ENCODE data around the gene ROS1.

Gene ROS1

DNA sequence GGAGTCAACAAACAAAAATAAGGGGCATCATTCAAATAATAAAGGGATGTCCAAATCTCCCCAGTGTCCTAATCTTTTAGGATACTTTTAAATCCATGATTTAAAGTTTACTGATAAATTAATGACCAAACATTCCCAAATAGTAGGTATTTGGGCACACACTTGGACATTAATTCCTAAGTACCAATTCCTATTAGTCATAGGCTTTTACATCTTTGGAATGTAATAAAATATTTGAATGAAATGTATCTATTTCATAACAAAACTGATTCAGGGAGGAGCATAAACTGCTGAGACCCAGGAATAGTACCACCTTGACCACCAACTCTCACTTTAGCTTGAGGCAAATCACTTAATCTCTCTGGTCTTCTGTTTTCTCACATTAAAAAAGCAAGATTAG is 116.1 kb downstream of the ROS1 start:
- no peak overlapping the region for H3K4me3 ChIP-seq (ENCODE audit: low read depth, low read length)
- H3K27ac ChIP-seq (ENCODE audit: low read depth, low read length) = no peak overlapping the region
- H3K36me3 ChIP-seq (ENCODE audit: control insufficient read depth, insufficient read depth, low read length) = no peaks in the 10 kb centered on the region
- H3K9ac ChIP-seq (ENCODE audit: low read length) = no peak overlapping the region
- no peaks in the 10 kb centered on the region for H3K4me1 ChIP-seq (ENCODE audit: control insufficient read depth, insufficient read depth, low read length)
- H3K9me3 ChIP-seq (ENCODE audit: control insufficient read depth, insufficient read depth, low read depth, low read length) = no peaks in the 10 kb centered on the region
- H3K27me3 ChIP-seq (ENCODE audit: control insufficient read depth, insufficient read depth, low read length) = no peaks in the 10 kb centered on the region

DNA sequence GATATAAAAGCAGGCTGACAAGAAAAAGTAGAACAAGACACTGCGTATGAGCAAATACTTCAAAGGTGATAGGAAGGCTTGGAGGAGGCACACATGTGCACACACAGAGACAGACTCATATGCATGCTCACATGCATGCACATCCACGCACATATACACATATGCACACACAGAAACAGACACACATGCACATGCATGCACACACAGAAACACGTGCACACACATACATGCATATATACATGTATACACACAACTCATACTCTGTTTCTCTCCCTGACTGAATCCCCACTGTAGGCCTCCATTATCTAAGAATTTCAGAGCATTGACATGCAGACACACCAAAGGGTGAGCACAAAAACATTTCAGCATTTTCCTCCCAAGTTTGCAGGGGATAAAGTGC is 116.7 kb downstream of the ROS1 start:
- H3K4me1 ChIP-seq (ENCODE audit: control insufficient read depth, insufficient read depth, low read length) = no peaks in the 10 kb centered on the region
- H3K9ac ChIP-seq (ENCODE audit: low read length) = no peak overlapping the region
- H3K27ac ChIP-seq (ENCODE audit: low read depth, low read length) = no peak overlapping the region
- H3K36me3 ChIP-seq (ENCODE audit: control insufficient read depth, insufficient read depth, low read length) = no peaks in the 10 kb centered on the region
- H3K9me3 ChIP-seq (ENCODE audit: control insufficient read depth, insufficient read depth, low read depth, low read length) = no peaks in the 10 kb centered on the region
- no peak overlapping the region for H3K4me3 ChIP-seq (ENCODE audit: low read depth, low read length)
- no peaks in the 10 kb centered on the region for H3K27me3 ChIP-seq (ENCODE audit: control insufficient read depth, insufficient read depth, low read length)

DNA sequence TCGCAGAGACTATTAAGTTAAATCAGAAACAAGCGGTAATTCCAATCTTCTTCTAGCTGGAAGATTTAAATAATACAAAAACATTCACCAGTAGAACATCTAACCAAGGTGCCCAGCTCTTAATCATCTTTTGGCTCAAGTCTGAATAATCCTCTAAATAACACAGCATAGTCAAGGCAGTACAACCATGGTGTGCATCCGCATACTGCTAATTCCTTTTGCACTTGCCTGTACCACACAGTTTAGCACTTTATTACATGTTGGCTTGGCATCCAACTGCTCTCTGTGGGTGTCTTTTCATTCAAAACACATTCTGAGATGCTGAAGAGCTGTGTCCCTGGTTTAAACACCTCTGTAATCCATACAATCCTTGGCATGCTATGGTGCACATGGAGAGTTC is 118.1 kb downstream of the ROS1 start:
- no peaks in the 10 kb centered on the region for H3K36me3 ChIP-seq (ENCODE audit: control insufficient read depth, insufficient read depth, low read length)
- H3K4me3 ChIP-seq (ENCODE audit: low read depth, low read length) = no peak overlapping the region
- H3K27me3 ChIP-seq (ENCODE audit: control insufficient read depth, insufficient read depth, low read length) = no peaks in the 10 kb centered on the region
- no peaks in the 10 kb centered on the region for H3K9me3 ChIP-seq (ENCODE audit: control insufficient read depth, insufficient read depth, low read depth, low read length)
- no peaks in the 10 kb centered on the region for H3K4me1 ChIP-seq (ENCODE audit: control insufficient read depth, insufficient read depth, low read length)
- H3K9ac ChIP-seq (ENCODE audit: low read length) = no peak overlapping the region
- H3K27ac ChIP-seq (ENCODE audit: low read depth, low read length) = no peak overlapping the region

DNA sequence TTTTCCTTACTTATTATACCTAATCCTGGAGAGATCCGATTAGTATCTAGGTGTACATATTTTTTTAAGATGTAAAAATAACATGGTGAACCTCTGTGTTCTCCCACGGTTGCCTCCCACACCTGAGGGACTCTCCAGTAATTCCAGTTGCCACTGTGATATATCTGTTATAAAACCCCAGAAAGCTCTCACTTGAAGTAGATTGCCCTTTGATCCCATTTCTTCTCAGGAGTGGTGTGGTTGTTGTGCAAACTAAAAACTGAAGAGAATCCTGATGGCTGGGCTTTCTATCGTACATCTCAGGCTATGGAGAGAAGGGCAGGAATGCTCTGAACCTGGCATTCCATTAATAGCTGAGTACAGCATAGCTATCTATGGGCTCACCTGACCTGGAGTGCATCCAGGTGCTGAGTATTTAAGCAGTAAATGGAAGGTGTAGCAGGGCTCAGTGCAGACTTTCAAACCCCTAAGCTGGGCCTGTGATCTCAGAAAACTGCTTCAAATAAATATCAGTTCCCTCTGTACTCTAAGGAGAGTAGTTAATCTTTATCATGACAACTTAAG is 119.4 kb downstream of the ROS1 start:
- H3K27me3 ChIP-seq (ENCODE audit: control insufficient read depth, insufficient read depth, low read length) = no peaks in the 10 kb centered on the region
- no peak overlapping the region for H3K27ac ChIP-seq (ENCODE audit: low read depth, low read length)
- H3K4me3 ChIP-seq (ENCODE audit: low read depth, low read length) = no peak overlapping the region
- H3K9ac ChIP-seq (ENCODE audit: low read length) = no peak overlapping the region
- no peaks in the 10 kb centered on the region for H3K4me1 ChIP-seq (ENCODE audit: control insufficient read depth, insufficient read depth, low read length)
- H3K9me3 ChIP-seq (ENCODE audit: control insufficient read depth, insufficient read depth, low read depth, low read length) = no peaks in the 10 kb centered on the region
- no peaks in the 10 kb centered on the region for H3K36me3 ChIP-seq (ENCODE audit: control insufficient read depth, insufficient read depth, low read length)

DNA sequence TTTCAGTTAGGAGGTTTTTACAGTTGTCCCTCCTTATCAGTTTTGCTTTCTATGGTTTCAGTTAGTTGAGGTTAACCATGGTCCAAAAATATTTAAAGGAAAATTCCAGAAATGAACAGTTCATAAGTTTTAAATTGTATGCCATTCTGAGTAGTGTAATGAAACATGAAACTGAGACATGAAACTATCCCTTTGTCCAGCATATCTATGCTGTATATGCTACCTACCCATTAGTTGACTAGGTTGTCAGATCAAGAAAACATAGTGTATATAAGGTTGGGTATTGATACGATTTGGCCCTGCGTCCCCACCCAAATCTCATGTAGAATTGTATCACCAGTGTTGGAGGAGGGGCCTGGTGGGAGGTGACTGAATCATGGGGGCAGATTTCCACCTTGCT is 121.3 kb downstream of the ROS1 start:
- no peak overlapping the region for H3K27ac ChIP-seq (ENCODE audit: low read depth, low read length)
- no peaks in the 10 kb centered on the region for H3K27me3 ChIP-seq (ENCODE audit: control insufficient read depth, insufficient read depth, low read length)
- no peak overlapping the region for H3K4me3 ChIP-seq (ENCODE audit: low read depth, low read length)
- no peak overlapping the region for H3K9ac ChIP-seq (ENCODE audit: low read length)
- H3K9me3 ChIP-seq (ENCODE audit: control insufficient read depth, insufficient read depth, low read depth, low read length) = no peaks in the 10 kb centered on the region
- no peaks in the 10 kb centered on the region for H3K4me1 ChIP-seq (ENCODE audit: control insufficient read depth, insufficient read depth, low read length)
- no peaks in the 10 kb centered on the region for H3K36me3 ChIP-seq (ENCODE audit: control insufficient read depth, insufficient read depth, low read length)

DNA sequence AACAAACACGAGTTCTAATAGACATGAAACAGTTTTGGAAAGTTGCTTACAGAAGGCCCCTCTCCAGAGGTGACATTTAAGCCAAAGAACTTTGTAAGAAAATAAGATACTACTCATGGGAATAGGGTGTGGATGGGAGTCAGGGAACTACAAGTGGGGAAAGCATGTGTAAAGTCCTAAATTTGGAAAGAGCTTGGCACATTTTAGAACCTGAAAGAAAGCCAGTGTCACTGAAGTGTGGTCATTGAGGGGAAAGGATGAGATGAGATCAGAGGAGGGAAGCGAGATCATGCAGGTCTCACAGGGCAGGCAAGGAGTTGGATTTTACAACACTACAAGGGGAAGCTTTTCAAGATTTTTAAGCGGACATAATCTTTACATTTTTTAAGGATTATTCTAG is 122.4 kb downstream of the ROS1 start:
- Histone ChIP-seq H3K36me3 (ENCODE audit: control insufficient read depth, insufficient read depth, low read length) (no peaks in the 10 kb centered on the region), H3K27ac (ENCODE audit: low read depth, low read length) (no peak overlapping the region), H3K4me3 (ENCODE audit: low read depth, low read length) (no peak overlapping the region), H3K9ac (ENCODE audit: low read length) (no peak overlapping the region), H3K9me3 (ENCODE audit: control insufficient read depth, insufficient read depth, low read depth, low read length) (no peaks in the 10 kb centered on the region), H3K4me1 (ENCODE audit: control insufficient read depth, insufficient read depth, low read length) (no peaks in the 10 kb centered on the region), H3K27me3 (ENCODE audit: control insufficient read depth, insufficient read depth, low read length) (no peaks in the 10 kb centered on the region)

DNA sequence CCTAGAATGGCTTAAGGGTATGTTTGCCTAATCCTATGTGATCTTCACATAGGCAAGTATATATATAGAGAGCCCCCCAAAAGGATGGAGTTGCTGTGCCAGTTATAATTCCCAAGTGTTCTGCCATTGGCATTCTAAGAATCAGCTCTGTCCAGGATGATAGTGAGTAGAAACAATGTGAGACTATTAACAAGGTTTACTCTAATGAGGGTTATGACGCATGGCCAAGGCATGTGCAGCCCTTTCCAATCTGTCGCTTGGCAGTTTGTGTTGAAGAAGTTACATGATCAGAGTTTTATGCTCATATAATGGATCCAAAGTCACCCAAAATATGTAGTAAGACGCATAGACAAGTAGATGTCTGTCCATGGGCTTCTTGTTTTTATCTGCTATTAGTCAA is 126.8 kb downstream of the ROS1 start:
- H3K4me1 ChIP-seq (ENCODE audit: control insufficient read depth, insufficient read depth, low read length) = no peaks in the 10 kb centered on the region
- no peaks in the 10 kb centered on the region for H3K27me3 ChIP-seq (ENCODE audit: control insufficient read depth, insufficient read depth, low read length)
- H3K27ac ChIP-seq (ENCODE audit: low read depth, low read length) = no peak overlapping the region

DNA sequence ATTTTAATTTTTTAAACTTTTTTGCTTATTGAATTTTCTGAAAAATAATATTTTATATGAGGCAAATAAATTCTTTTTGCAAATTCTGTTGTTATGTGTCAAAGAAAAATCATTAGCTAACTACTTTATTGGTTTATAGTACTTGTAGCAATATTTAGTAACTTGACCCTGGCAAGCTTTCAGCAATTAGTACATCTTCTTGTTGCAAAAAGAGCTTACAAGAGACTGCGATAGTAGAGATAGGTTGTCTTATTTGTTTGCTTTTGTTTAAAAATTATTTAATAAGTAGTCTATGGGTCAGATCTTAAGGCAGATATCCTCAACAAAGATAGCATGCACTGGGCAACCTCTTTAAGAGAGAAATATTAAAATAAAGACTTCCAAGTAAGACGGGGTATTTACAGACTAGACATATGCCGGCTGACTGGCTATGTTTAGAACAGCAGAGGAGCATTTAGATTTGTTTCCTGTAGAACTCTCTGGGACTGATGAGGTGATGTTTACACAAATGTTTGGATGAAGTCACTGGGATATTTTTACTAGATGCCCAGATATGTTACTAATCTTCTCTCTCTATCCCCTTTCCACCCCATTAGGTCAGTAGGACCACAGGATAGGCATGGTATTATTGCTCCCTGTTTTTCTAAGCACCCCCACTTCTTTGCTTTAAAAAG is 135.4 kb downstream of the ROS1 start:
- no peaks in the 10 kb centered on the region for H3K9me3 ChIP-seq (ENCODE audit: control insufficient read depth, insufficient read depth, low read depth, low read length)
- H3K27ac ChIP-seq (ENCODE audit: low read depth, low read length) = no peak overlapping the region
- no peaks in the 10 kb centered on the region for H3K27me3 ChIP-seq (ENCODE audit: control insufficient read depth, insufficient read depth, low read length)
- H3K4me3 ChIP-seq (ENCODE audit: low read depth, low read length) = no peak overlapping the region
- H3K9ac ChIP-seq (ENCODE audit: low read length) = no peak overlapping the region
- no peaks in the 10 kb centered on the region for H3K4me1 ChIP-seq (ENCODE audit: control insufficient read depth, insufficient read depth, low read length)
- no peaks in the 10 kb centered on the region for H3K36me3 ChIP-seq (ENCODE audit: control insufficient read depth, insufficient read depth, low read length)

More for the DNA sequence above, 126.8 kb downstream of the ROS1 start:
- H3K9me3 ChIP-seq (ENCODE audit: control insufficient read depth, insufficient read depth, low read depth, low read length) = no peaks in the 10 kb centered on the region
- H3K36me3 ChIP-seq (ENCODE audit: control insufficient read depth, insufficient read depth, low read length) = no peaks in the 10 kb centered on the region
- H3K9ac ChIP-seq (ENCODE audit: low read length) = no peak overlapping the region
- no peak overlapping the region for H3K4me3 ChIP-seq (ENCODE audit: low read depth, low read length)

DNA sequence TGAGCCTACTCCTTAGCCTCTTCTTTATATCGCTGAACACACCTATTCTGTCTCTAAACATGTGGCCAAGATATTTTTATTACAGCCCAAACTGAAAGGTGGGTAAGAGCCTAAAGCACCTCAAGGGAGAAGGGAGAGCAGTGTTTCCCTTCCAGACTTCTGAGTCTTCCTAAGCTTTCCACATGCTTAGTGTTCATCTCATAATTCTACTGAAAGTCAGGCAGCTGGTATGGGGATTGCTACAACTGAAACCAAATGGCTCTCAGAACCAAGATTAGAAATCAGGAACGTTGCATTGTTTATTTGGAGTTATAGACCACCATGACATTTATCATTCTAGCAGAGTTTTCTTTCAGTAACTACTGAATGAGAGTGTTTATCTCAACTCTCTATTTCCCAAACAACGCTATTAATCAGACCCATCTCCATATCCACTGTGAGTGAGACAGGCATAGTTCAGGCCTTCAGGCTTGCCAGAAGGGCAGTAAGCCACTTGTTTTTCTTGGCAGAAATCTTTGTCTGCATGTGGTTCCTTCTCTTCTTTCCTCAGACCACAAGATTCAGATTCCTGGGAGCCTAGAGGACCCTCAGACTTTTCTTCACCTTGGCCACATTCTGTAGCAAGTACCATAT is 137.5 kb downstream of the ROS1 start:
- no peak overlapping the region for H3K9ac ChIP-seq (ENCODE audit: low read length)

DNA sequence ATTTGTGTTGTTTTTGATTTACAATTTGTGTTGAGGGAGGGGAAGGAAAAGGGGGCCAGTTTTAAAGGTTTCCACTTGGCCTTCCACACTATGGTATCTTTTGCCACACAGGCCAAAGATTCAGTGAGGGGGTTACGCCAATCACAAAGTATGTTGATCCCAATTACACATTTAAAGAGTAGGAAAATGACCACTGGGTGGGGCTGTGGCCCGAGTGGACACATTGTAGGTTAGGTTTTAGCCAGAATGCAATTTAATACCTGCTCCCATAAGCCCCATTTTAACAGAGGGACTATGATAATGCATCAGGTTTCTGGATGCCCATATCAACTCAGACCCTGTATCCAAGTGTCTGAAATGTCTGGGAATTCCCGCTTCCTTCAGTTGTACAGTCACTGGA is 144.8 kb downstream of the ROS1 start:
- H3K4me1 ChIP-seq (ENCODE audit: control insufficient read depth, insufficient read depth, low read length) = no peaks in the 10 kb centered on the region
- no peaks in the 10 kb centered on the region for H3K36me3 ChIP-seq (ENCODE audit: control insufficient read depth, insufficient read depth, low read length)
- no peaks in the 10 kb centered on the region for H3K9me3 ChIP-seq (ENCODE audit: control insufficient read depth, insufficient read depth, low read depth, low read length)
- no peak overlapping the region for H3K4me3 ChIP-seq (ENCODE audit: low read depth, low read length)
- no peak overlapping the region for H3K9ac ChIP-seq (ENCODE audit: low read length)
- H3K27ac ChIP-seq (ENCODE audit: low read depth, low read length) = no peak overlapping the region
- H3K27me3 ChIP-seq (ENCODE audit: control insufficient read depth, insufficient read depth, low read length) = peaks cover 4% of the 10 kb centered on the region

More for the DNA sequence above, 137.5 kb downstream of the ROS1 start:
- Histone ChIP-seq H3K4me3 (ENCODE audit: low read depth, low read length) (no peak overlapping the region), H3K27ac (ENCODE audit: low read depth, low read length) (no peak overlapping the region), H3K27me3 (ENCODE audit: control insufficient read depth, insufficient read depth, low read length) (no peaks in the 10 kb centered on the region), H3K9me3 (ENCODE audit: control insufficient read depth, insufficient read depth, low read depth, low read length) (no peaks in the 10 kb centered on the region), H3K4me1 (ENCODE audit: control insufficient read depth, insufficient read depth, low read length) (no peaks in the 10 kb centered on the region), H3K36me3 (ENCODE audit: control insufficient read depth, insufficient read depth, low read length) (no peaks in the 10 kb centered on the region)

DNA sequence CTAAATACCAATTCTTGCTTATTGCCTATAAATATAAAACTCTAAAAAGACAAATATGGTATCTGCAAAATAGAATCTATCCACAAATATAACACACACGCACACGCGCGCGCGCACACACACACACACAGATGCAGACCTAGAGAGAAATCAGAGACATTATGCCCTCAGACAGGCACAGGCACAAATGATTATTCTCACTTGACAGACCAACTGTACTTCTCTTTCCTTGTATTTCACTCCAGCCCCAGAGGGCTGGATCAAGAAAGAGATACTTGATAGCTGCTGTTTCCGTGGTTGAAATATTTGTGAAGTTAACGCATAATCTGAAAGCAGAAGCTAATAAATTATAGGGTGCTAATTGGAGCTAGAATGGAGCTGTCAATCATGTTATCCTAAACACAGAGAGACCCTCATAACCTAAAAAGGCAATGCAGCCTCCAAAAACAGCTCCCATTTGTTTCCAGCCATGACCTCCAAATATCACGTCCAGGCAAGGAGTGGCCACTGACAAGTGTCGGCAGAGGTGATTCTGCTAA is 148.9 kb downstream of the ROS1 start:
- no peak overlapping the region for H3K9ac ChIP-seq (ENCODE audit: low read length)

More for the DNA sequence above, 148.9 kb downstream of the ROS1 start:
- Histone ChIP-seq H3K27ac (ENCODE audit: low read depth, low read length) (no peak overlapping the region), H3K4me1 (ENCODE audit: control insufficient read depth, insufficient read depth, low read length) (no peaks in the 10 kb centered on the region; the same call in 1 of the 2 replicates), H3K36me3 (ENCODE audit: control insufficient read depth, insufficient read depth, low read length) (no peaks in the 10 kb centered on the region), H3K27me3 (ENCODE audit: control insufficient read depth, insufficient read depth, low read length) (peaks cover 44% of the 10 kb centered on the region), H3K4me3 (ENCODE audit: low read depth, low read length) (no peak overlapping the region), H3K9me3 (ENCODE audit: control insufficient read depth, insufficient read depth, low read depth, low read length) (no peaks in the 10 kb centered on the region)

All from HUES6 (cell line).